ENCODE measurements around the gene MYO1G. TPM values are rescaled to one million over a fixed set of nuclear protein-coding genes. Genes with fewer than 3 reads are reported as not detected.

Gene MYO1G
- total and polyA plus RNA-seq, 10 of the 15 experiments (the other 5 are each of a cell fraction or from before 2014, with no cell fraction given), result 1.8 to 232 (median 134) TPM

- TF ChIP-seq ZNF687 (IDR thresholded peaks at IDR 0.05), result no peak
- TF ChIP-seq NFYA (IDR thresholded peaks at IDR 0.05; ENCODE audit: borderline replicate concordance, low read depth, low read length), result no peak
- no peak for TF ChIP-seq EZH2 (IDR thresholded peaks at IDR 0.05; ENCODE audit: borderline replicate concordance, control insufficient read depth, low read depth, low read length)
- no peak for TF ChIP-seq HCFC1 (IDR thresholded peaks at IDR 0.05; ENCODE audit: low read length)
- TF ChIP-seq POLR2AphosphoS5 (IDR thresholded peaks at IDR 0.05; ENCODE audit: low read length), result peak; percentile 38; the same call in 1 of the 2 replicates
- no peak for TF ChIP-seq ZBTB33 (IDR thresholded peaks at IDR 0.05)
- peak; percentile 41; the same call in 1 of the 2 replicates for TF ChIP-seq CHD2 (IDR thresholded peaks at IDR 0.05; ENCODE audit: borderline replicate concordance, low read depth, low read length)
Observed at GRCh38 chr7:45001138-45001694, 22.4 kb upstream of the MYO1G start (continued).

Measured in GM12878 (cell line).